PC-9 (cell line): ENCODE measurements around the gene DAPK1. TPM values are rescaled to one million over a fixed set of nuclear protein-coding genes. Genes with fewer than 3 reads are reported as not detected.

Experiments used
- BruUV-seq: library from RNA; stranded (reverse); fragments of 400-500 nt; replicated peaks from 2 replicates; lab custom pipeline; 2021; lab: Mats Ljungman, UMichigan
- CTCF ChIA-PET: fragments of 300-600 bp; sonication (Branson Sonifier 250); formaldehyde crosslinking; loops from one replicate; lab custom pipeline; 2022; ENCODE audit warnings: antibody characterized with exemption; lab: Charles Lee
- POLR2A ChIA-PET: fragments of 300-600 bp; sonication (Branson Sonifier 250); formaldehyde crosslinking; loops from one replicate; lab custom pipeline; 2022; ENCODE audit warnings: antibody characterized with exemption; ENCODE audit not compliant: unreplicated experiment; lab: Charles Lee
- DNase-seq, 2 experiments: peaks; one replicate each; pipeline versions ENCODE4 v3.0.0 to v3.0.0-alpha.2; 2015 to 2022; ENCODE audit warnings: mixed read lengths in 1 of 2
- H2AFZ ChIP-seq: fragments of 200-600 bp; sonication (generic); 2 replicates; pipeline ENCODE4 v1.8.1; 2017; ENCODE audit warnings: antibody characterized with exemption
- H3F3A ChIP-seq: fragments of 200-600 bp; sonication (generic); 2 replicates; pipeline ENCODE4 v1.8.1; 2017; ENCODE audit warnings: antibody characterized with exemption, mild to moderate bottlenecking, low read depth; ENCODE audit not compliant: insufficient read depth
- H3K27ac ChIP-seq: fragments of 200-600 bp; sonication (generic); 2 replicates; pipeline ENCODE4 v1.6.1; 2016; ENCODE audit warnings: mixed run types
- H3K27me3 ChIP-seq: fragments of 200-600 bp; sonication (generic); 2 replicates; pipeline ENCODE4 v1.6.1; 2016; ENCODE audit warnings: low read depth, mixed run types; ENCODE audit not compliant: insufficient read depth
- H3K36me3 ChIP-seq: fragments of 200-600 bp; sonication (generic); 2 replicates; pipeline ENCODE4 v1.6.1; 2016; ENCODE audit warnings: low read depth, mixed run types
- H3K4me1 ChIP-seq: fragments of 200-600 bp; sonication (generic); replicated peaks from 2 replicates; pipeline ENCODE4 v1.6.1; 2016; ENCODE audit warnings: mixed run types; ENCODE audit not compliant: insufficient read depth
- H3K4me2 ChIP-seq: fragments of 200-600 bp; sonication (generic); 2 replicates; pipeline ENCODE4 v1.6.1; 2017; ENCODE audit warnings: mixed run types
- H3K4me3 ChIP-seq: fragments of 200-600 bp; sonication (generic); 2 replicates; pipeline ENCODE4 v1.6.1; 2016; ENCODE audit warnings: mixed run types
- H3K79me2 ChIP-seq: fragments of 200-600 bp; sonication (generic); 2 replicates; pipeline ENCODE4 v1.6.1; 2017; ENCODE audit warnings: low read depth, mixed run types
- H3K9me2 ChIP-seq: fragments of 200-600 bp; sonication (generic); 2 replicates; pipeline ENCODE4 v1.8.1; 2017; ENCODE audit warnings: mild to moderate bottlenecking; ENCODE audit not compliant: insufficient read depth
- H3K9me3 ChIP-seq: fragments of 200-600 bp; sonication (generic); 2 replicates; pipeline ENCODE4 v1.8.1; 2016; ENCODE audit warnings: low read depth; ENCODE audit not compliant: insufficient read depth
- H4K20me1 ChIP-seq: fragments of 200-600 bp; sonication (generic); 2 replicates; pipeline ENCODE4 v1.8.1; 2017; ENCODE audit not compliant: insufficient read depth
- EZH2 ChIP-seq: fragments of 200-600 bp; sonication (generic); IDR thresholded peaks from 2 replicates; pipeline ENCODE4 v1.8.0; 2017; ENCODE audit warnings: antibody characterized with exemption, low read depth
- intact Hi-C: fragments of 100-400 bp; cut with micrococcal nuclease; formaldehyde crosslinking; loops from one replicate; pipeline ENCODE4 v1.10.0; 2022; ENCODE audit not compliant: unreplicated experiment
- total RNA-seq: library from RNA; stranded (reverse); gene quantifications from 2 replicates; pipeline ENCODE4 v1.2.3, GENCODE V29; 2021
- TF ChIP-seq, protein P1 (sequence below): fragments of 200-600 bp; sonication (generic); conservative IDR thresholded peaks from 2 replicates; pipeline ENCODE4 v1.6.1; 2017; ENCODE audit warnings: mixed run types, antibody characterized with exemption, mild to moderate bottlenecking, moderate library complexity

The DAPK1 gene
- total RNA-seq, 1 experiment from 2014 or later: 100 TPM

DNA sequence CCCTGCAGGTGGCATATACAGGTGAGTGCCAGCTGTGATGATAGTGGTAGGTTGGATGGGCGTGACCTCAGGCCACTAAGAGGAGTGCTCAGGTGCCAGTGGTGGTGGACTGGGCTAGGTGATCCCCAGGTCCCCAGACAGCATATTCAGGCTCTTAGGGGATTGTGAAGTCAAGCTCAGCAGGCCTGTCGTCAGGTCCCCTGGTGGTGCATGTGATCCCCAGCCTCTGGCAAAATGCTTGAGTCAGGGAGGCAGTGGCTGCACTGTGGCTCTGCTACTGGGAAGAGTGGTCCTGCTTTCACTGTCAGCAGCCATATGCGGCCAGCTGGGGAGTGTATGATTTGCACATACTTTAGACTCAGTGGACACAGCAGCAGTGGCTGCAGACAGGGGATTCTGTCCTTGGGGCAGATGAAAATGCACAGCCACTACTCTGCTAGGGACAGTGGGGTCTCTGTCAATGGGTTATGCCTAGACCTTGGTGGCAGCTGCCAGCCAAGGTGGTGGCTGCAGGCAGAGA is 196.6 kb downstream of the DAPK1 start:
- no peak for TF ChIP-seq EZH2
- TF ChIP-seq, protein P1, sequence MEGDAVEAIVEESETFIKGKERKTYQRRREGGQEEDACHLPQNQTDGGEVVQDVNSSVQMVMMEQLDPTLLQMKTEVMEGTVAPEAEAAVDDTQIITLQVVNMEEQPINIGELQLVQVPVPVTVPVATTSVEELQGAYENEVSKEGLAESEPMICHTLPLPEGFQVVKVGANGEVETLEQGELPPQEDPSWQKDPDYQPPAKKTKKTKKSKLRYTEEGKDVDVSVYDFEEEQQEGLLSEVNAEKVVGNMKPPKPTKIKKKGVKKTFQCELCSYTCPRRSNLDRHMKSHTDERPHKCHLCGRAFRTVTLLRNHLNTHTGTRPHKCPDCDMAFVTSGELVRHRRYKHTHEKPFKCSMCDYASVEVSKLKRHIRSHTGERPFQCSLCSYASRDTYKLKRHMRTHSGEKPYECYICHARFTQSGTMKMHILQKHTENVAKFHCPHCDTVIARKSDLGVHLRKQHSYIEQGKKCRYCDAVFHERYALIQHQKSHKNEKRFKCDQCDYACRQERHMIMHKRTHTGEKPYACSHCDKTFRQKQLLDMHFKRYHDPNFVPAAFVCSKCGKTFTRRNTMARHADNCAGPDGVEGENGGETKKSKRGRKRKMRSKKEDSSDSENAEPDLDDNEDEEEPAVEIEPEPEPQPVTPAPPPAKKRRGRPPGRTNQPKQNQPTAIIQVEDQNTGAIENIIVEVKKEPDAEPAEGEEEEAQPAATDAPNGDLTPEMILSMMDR: no peak
- ChIA-PET POLR2A (no interaction called here), CTCF (no interaction called here)
- Histone ChIP-seq H4K20me1 (peaks cover 2% of the 10 kb centered on the region; the same call in 1 of the 2 replicates), H3K9me2 (no peaks in the 10 kb centered on the region), H2AFZ (no peak overlapping the region), H3K4me1 (no peaks in the 10 kb centered on the region), H3K27me3 (no peaks in the 10 kb centered on the region), H3K79me2 (no peaks in the 10 kb centered on the region), H3K4me3 (no peak overlapping the region), H3K4me2 (no peak overlapping the region), H3F3A (no peaks in the 10 kb centered on the region), H3K9me3 (no peaks in the 10 kb centered on the region), H3K36me3 (peaks cover 5% of the 10 kb centered on the region; the same call in 1 of the 2 replicates), H3K27ac (no peak overlapping the region)
- intact Hi-C loops: no loop called here
- no TSS peak for BruUV-seq
- DNase-seq: no peak

DNA sequence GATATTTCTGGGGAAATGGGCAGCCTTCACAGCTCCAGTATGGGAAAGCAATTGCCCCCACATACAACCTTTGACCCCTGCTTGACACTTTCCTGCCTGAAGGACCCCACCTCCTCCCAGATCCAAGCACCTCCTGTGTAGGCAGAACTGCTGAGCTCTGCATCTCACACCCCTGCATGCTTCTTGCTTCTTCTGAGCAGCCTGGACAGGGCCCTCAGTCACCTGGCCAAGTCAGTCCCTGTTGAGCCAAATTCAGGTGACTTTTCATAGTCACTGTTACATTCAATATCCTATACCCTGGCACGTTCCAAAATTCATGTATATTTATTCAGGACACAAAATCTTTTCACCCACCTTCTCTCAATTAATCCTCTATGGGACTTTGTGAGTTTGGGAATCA is 197.9 kb downstream of the DAPK1 start:
- no peak overlapping the region for H3K4me2 ChIP-seq
- TF ChIP-seq, protein P1: no peak
- TF ChIP-seq EZH2: no peak
- DNase-seq: no peak
- no peaks in the 10 kb centered on the region for H4K20me1 ChIP-seq
- POLR2A ChIA-PET: no interaction called here
- intact Hi-C loops: no loop called here
- H2AFZ ChIP-seq: no peak overlapping the region
- no TSS peak for BruUV-seq
- no peaks in the 10 kb centered on the region for H3K27me3 ChIP-seq
- H3K9me2 ChIP-seq: no peaks in the 10 kb centered on the region
- H3K36me3 ChIP-seq: peaks cover 12% of the 10 kb centered on the region; the same call in 1 of the 2 replicates
- peaks cover 9% of the 10 kb centered on the region; the same call in 1 of the 2 replicates for H3K4me1 ChIP-seq
- CTCF ChIA-PET: no interaction called here
- 0 out of 2 replicates have a peak, but pooled peaks cover 6% of the 10 kb centered on the region for H3F3A ChIP-seq
- H3K79me2 ChIP-seq: no peaks in the 10 kb centered on the region
- no peak overlapping the region for H3K4me3 ChIP-seq
- H3K9me3 ChIP-seq: no peaks in the 10 kb centered on the region
- no peak overlapping the region for H3K27ac ChIP-seq

GRCh38 chr9:87696641-87697040 is 199.0 kb downstream of the DAPK1 start:
- peaks cover 9% of the 10 kb centered on the region; the same call in 1 of the 2 replicates for H3K4me1 ChIP-seq
- no peak for TF ChIP-seq EZH2
- TF ChIP-seq, protein P1: no peak
- H3K4me3 ChIP-seq: no peak overlapping the region
- BruUV-seq: no TSS peak
- no peaks in the 10 kb centered on the region for H4K20me1 ChIP-seq
- H3K36me3 ChIP-seq: peaks cover 12% of the 10 kb centered on the region; the same call in 1 of the 2 replicates
- no peak overlapping the region for H3K27ac ChIP-seq
- intact Hi-C loops: no loop called here
- no peak overlapping the region for H3K4me2 ChIP-seq
- H3F3A ChIP-seq: 0 out of 2 replicates have a peak, but pooled peaks cover 6% of the 10 kb centered on the region
- ChIA-PET POLR2A (no interaction called here), CTCF (no interaction called here)
- DNase-seq: no peak
- no peaks in the 10 kb centered on the region for H3K79me2 ChIP-seq
- H3K27me3 ChIP-seq: no peaks in the 10 kb centered on the region
- H3K9me2 ChIP-seq: no peaks in the 10 kb centered on the region
- H3K9me3 ChIP-seq: no peaks in the 10 kb centered on the region
- no peak overlapping the region for H2AFZ ChIP-seq
